OCI-LY3 (cell line): ENCODE results near the gene DCLRE1C.
A peak's percentile ranks its signal among the peaks of the same experiment; 100 is the strongest.

ENCODE experiments used
- H2AFZ ChIP-seq: fragments of 200-600, 300-600 bp; shearing (Covaris generic); 2 replicates; pipeline ENCODE4 v1.6.0; 2014; ENCODE audit warnings: antibody characterized with exemption, low read depth, low read length
- H3K27ac ChIP-seq: fragments of 200-600, 300-600 bp; sonication (generic); 2 replicates; pipeline ENCODE4 v1.5.1; 2014; ENCODE audit warnings: mild to moderate bottlenecking, low read length, moderate library complexity, mixed read lengths
- H3K27me3 ChIP-seq: fragments of 200-600, 300-600 bp; sonication (generic); 2 replicates; pipeline ENCODE4 v1.6.1; 2014; ENCODE audit warnings: low read depth, low read length, mixed read lengths
- H3K36me3 ChIP-seq: fragments of 200-600, 300-600 bp; sonication (generic); replicated peaks from 2 replicates; pipeline ENCODE3; 2014; ENCODE audit warnings: low read depth, low read length, mixed read lengths
- H3K4me1 ChIP-seq: fragments of 300-600, 200-600 bp; sonication (generic); 2 replicates; pipeline ENCODE4 v1.6.1; 2014; ENCODE audit warnings: low read length, mixed read lengths
- H3K4me2 ChIP-seq: fragments of 200-600, 300-600 bp; sonication (generic); 2 replicates; pipeline ENCODE4 v1.6.1; 2014; ENCODE audit warnings: low read length, mixed read lengths
- H3K4me3 ChIP-seq: fragments of 300-600, 200-600 bp; sonication (generic); 2 replicates; pipeline ENCODE4 v1.5.1; 2014; ENCODE audit warnings: antibody characterized with exemption, mild to moderate bottlenecking, low read length, moderate library complexity
- H3K79me2 ChIP-seq: fragments of 300-600, 200-600 bp; shearing (Covaris generic); 2 replicates; pipeline ENCODE4 v1.6.1; 2014; ENCODE audit warnings: mild to moderate bottlenecking, low read length, mixed read lengths
- H3K9ac ChIP-seq: fragments of 300-600, 200-600 bp; shearing (Covaris generic); 2 replicates; pipeline ENCODE4 v1.6.0; 2014; ENCODE audit warnings: mild to moderate bottlenecking, low read length, moderate library complexity
- H3K9me3 ChIP-seq: fragments of 200-600, 300-600 bp; shearing (Covaris generic); 2 replicates; pipeline ENCODE4 v1.6.1; 2014; ENCODE audit warnings: low read length, mixed read lengths; ENCODE audit not compliant: insufficient read depth
- H4K20me1 ChIP-seq: fragments of 200-600, 300-600 bp; sonication (generic); 2 replicates; pipeline ENCODE4 v1.6.1; 2016; ENCODE audit warnings: low read length, mixed read lengths; ENCODE audit not compliant: insufficient read depth
- EZH2phosphoT487 ChIP-seq: fragments of 200-600 bp; shearing (Covaris generic); IDR thresholded peaks from 2 replicates; pipeline ENCODE4 v1.6.1; 2018; ENCODE audit warnings: antibody characterized with exemption, mixed run types, low read depth
- TF ChIP-seq, protein P1 (sequence below): fragments of 200-600, 300-600 bp; sonication (generic); IDR thresholded peaks from 2 replicates; pipeline ENCODE4 v1.5.1; 2014; ENCODE audit warnings: antibody characterized with exemption, low read length, low read depth

Gene DCLRE1C

DNA sequence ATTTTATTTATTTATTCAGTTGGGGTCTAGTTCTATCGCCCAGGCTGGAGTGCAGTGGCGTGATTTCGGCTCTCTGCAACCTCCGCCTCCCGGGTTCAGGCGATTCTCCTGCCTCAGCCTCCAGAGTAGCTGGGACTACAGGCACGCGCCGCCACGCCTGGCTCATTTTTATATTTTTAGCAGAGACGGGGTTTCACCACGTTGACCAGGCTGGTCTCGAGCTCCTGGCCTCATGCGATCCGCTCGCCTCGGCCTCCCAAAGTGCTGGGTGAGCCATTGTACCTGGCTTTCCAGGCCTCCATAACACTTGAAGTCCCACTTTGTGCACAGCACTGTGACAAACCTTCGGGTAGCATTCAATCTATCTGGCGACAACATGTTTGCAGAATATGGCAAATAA, 1.0 kb upstream of the DCLRE1C start:
- peak overlapping the region; percentile 78 for H3K27ac ChIP-seq
- H4K20me1 ChIP-seq, result peaks cover 8% of the 10 kb centered on the region; the same call in 1 of the 2 replicates
- TF ChIP-seq, protein P1, sequence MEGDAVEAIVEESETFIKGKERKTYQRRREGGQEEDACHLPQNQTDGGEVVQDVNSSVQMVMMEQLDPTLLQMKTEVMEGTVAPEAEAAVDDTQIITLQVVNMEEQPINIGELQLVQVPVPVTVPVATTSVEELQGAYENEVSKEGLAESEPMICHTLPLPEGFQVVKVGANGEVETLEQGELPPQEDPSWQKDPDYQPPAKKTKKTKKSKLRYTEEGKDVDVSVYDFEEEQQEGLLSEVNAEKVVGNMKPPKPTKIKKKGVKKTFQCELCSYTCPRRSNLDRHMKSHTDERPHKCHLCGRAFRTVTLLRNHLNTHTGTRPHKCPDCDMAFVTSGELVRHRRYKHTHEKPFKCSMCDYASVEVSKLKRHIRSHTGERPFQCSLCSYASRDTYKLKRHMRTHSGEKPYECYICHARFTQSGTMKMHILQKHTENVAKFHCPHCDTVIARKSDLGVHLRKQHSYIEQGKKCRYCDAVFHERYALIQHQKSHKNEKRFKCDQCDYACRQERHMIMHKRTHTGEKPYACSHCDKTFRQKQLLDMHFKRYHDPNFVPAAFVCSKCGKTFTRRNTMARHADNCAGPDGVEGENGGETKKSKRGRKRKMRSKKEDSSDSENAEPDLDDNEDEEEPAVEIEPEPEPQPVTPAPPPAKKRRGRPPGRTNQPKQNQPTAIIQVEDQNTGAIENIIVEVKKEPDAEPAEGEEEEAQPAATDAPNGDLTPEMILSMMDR, result no peak
- TF ChIP-seq EZH2phosphoT487, result no peak
- H3K36me3 ChIP-seq, result peaks cover 5% of the 10 kb centered on the region
- no peaks in the 10 kb centered on the region for H3K9me3 ChIP-seq
- peaks cover 32% of the 10 kb centered on the region for H3K79me2 ChIP-seq
- H3K4me2 ChIP-seq, result peak overlapping the region; percentile 87
- H3K4me3 ChIP-seq, result peak overlapping the region; percentile 96
- H2AFZ ChIP-seq, result no peak overlapping the region
- no peaks in the 10 kb centered on the region for H3K27me3 ChIP-seq
- peak overlapping the region; percentile 89 for H3K9ac ChIP-seq
- peaks cover 32% of the 10 kb centered on the region for H3K4me1 ChIP-seq

DNA sequence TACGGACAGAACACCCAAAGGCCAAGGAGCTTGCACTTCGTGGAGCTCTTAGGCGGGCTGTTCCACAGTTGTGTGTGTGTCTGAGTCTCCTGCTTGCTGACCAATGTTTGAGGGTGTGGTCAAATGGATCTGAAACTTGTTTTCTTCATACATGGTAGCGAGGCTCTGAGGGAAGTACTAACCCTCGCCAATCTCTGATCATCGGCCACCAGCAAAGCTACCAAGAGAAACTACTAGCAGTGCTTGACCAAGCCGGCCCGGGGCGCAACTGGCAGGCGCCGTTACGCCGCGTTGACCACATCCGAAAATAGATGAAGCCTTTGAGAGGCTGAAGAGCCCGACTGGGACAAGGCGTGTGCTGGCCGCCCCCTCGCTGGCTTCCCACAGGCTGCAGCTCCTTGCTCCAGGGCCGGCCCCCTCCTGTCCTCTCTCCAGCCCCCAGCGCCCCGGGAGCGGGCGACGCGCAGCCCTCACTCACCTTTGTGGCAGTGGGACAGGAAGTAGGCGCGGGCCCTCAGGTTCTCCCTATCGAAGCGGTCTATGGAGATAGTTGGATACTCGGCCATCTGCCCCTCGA, 384 bp downstream of the DCLRE1C start:
- Histone ChIP-seq H3K4me3 (peak overlapping the region; percentile 96), H4K20me1 (peaks cover 8% of the 10 kb centered on the region; the same call in 1 of the 2 replicates), H3K4me2 (peak overlapping the region; percentile 87), H3K4me1 (peaks cover 32% of the 10 kb centered on the region), H3K27ac (peak overlapping the region; percentile 78), H2AFZ (peak overlapping the region; percentile 78; the same call in 1 of the 2 replicates), H3K9me3 (no peaks in the 10 kb centered on the region), H3K79me2 (peaks cover 32% of the 10 kb centered on the region), H3K27me3 (no peaks in the 10 kb centered on the region), H3K36me3 (peaks cover 5% of the 10 kb centered on the region), H3K9ac (peak overlapping the region; percentile 89)
- TF ChIP-seq, protein P1, result no peak
- no peak for TF ChIP-seq EZH2phosphoT487

DNA sequence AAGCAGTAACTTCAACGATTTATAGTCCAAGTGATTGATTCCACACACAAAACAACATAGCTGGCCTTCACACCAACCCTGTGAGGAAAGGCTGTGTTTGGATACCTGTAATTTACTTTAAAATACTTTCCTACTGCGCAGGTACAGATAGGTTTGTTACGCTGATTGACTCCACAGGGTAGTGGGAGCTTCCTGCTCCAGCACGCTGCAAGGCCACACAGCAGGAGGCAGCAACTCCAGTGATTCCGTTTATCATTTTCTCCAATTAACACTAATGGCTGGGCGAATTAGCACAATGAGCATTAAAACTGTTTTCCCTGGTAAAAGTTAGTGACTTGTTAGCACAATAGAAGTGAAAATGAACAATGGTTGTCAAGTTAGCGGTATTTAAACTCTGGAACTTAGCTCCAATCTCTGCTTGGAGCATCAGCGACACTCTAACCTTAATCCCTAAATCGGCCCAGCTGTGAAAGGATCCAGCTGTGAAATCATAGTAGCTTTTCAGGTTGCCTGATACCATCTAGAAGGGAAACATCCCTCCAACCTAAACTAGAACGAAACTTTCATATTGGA, 959 bp downstream of the DCLRE1C start:
- Histone ChIP-seq H3K4me1 (peaks cover 32% of the 10 kb centered on the region), H3K9me3 (no peaks in the 10 kb centered on the region), H3K36me3 (peaks cover 9% of the 10 kb centered on the region), H3K9ac (peak overlapping the region; percentile 89), H3K27ac (0 out of 2 replicates have a peak overlapping the region, but pooled peaks have one; percentile 78), H3K79me2 (peaks cover 32% of the 10 kb centered on the region), H3K27me3 (no peaks in the 10 kb centered on the region), H4K20me1 (peaks cover 8% of the 10 kb centered on the region; the same call in 1 of the 2 replicates), H3K4me3 (peak overlapping the region; percentile 96), H3K4me2 (peak overlapping the region; percentile 87), H2AFZ (no peak overlapping the region)
- no peak for TF ChIP-seq EZH2phosphoT487
- TF ChIP-seq, protein P1, result no peak

DNA sequence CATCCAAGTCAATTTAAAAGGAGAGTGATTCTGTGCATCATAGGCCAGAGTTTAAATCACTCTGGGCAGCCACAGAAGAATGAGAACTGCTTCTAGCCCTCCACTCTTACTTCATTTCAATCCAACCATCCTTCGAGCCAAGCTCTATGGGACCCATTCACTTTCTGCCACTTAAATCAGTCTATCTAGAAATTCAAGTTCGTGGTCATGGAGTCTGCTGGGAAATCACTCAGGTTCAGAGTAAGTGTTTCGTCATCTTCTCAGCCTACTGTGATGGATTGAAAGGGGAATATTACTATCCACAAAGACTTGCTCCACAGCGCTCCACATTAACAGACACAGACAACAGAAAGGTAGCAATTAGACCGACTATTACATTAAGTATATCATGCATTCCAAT, 4.6 kb downstream of the DCLRE1C start:
- H3K9me3 ChIP-seq, result no peaks in the 10 kb centered on the region
- no peak overlapping the region for H3K4me2 ChIP-seq
- no peak overlapping the region for H2AFZ ChIP-seq
- H3K4me3 ChIP-seq, result no peak overlapping the region
- peaks cover 13% of the 10 kb centered on the region for H3K36me3 ChIP-seq
- H4K20me1 ChIP-seq, result peaks cover 8% of the 10 kb centered on the region; the same call in 1 of the 2 replicates
- peaks cover 25% of the 10 kb centered on the region for H3K4me1 ChIP-seq
- H3K27ac ChIP-seq, result no peak overlapping the region
- TF ChIP-seq EZH2phosphoT487, result no peak
- TF ChIP-seq, protein P1, result no peak
- H3K79me2 ChIP-seq, result peaks cover 32% of the 10 kb centered on the region
- H3K9ac ChIP-seq, result no peak overlapping the region
- H3K27me3 ChIP-seq, result no peaks in the 10 kb centered on the region
